SJCRH30 (cell line): ENCODE results near the gene DOCK1. TPM values are rescaled to one million over a fixed set of nuclear protein-coding genes. Genes with fewer than 3 reads are reported as not detected.
A peak's percentile ranks its signal among the peaks of the same experiment; 100 is the strongest.

ENCODE experiments used
- DNase-seq, 2 experiments: peaks; one replicate each; pipeline ENCODE4 v3.0.0-alpha.2; 2015 to 2020
- H3K27ac ChIP-seq: fragments of 250-450 bp; sonication (Bioruptor Pico); 2 replicates; pipeline ENCODE4 v1.5.1; 2020; ENCODE audit warnings: mild to moderate bottlenecking, moderate library complexity
- H3K27me3 ChIP-seq: fragments of 250-450 bp; sonication (Bioruptor Pico); 2 replicates; pipeline ENCODE4 v1.5.1; 2020; ENCODE audit warnings: mild to moderate bottlenecking, moderate library complexity
- H3K36me3 ChIP-seq: fragments of 250-450 bp; sonication (Bioruptor Pico); 2 replicates; pipeline ENCODE4 v1.5.1; 2020; ENCODE audit warnings: mild to moderate bottlenecking, moderate library complexity
- H3K4me1 ChIP-seq: fragments of 250-450 bp; sonication (Bioruptor Pico); 2 replicates; pipeline ENCODE4 v1.5.1; 2020; ENCODE audit warnings: mild to moderate bottlenecking, moderate library complexity
- H3K4me3 ChIP-seq: fragments of 250-450 bp; sonication (Bioruptor Pico); 2 replicates; pipeline ENCODE4 v1.5.1; 2020; ENCODE audit warnings: mild to moderate bottlenecking, moderate library complexity
- H3K9me3 ChIP-seq: fragments of 250-450 bp; sonication (Bioruptor Pico); replicated peaks from 2 replicates; pipeline ENCODE4 v1.5.1; 2020; ENCODE audit warnings: mild to moderate bottlenecking, moderate library complexity
- total RNA-seq: library from RNA; depleted of rRNA; stranded (reverse); fragments of >200 nt; shearing (Covaris generic); gene quantifications from 2 replicates; pipeline ENCODE4 v1.2.3, GENCODE V29; 2014

Gene DOCK1
- total RNA-seq, 1 experiment from 2014 or later, result 53.8 TPM

- peaks cover 9% of the 10 kb centered on the region; the same call in 1 of the 2 replicates for H3K4me1 ChIP-seq
- no peaks in the 10 kb centered on the region for H3K9me3 ChIP-seq
- H3K36me3 ChIP-seq, result peaks cover 16% of the 10 kb centered on the region; the same call in 1 of the 2 replicates
- DNase-seq, result peak; percentile 6 to 33
- H3K27ac ChIP-seq, result no peak overlapping the region
- H3K4me3 ChIP-seq, result no peak overlapping the region
- H3K27me3 ChIP-seq, result no peaks in the 10 kb centered on the region
Measured at GRCh38 chr10:127046975-127047877, 142.0 kb downstream of the DOCK1 start.

DNA sequence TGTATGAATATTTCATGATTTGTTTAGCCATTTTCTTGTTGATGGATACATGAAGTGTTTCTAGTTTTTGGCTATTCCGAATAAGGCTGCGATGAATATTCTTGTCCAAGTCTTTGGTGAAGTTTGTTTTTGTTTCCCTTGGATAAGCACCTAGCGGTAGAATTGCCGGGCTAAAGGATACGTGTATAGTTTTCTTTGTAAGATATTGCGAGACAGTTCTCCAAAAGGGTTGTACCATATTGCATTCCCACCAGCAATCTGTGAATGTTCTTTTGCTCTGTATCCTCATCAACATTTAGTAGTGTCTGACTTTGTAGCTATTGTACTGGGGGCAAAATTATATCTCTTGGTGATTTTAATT, 142.6 kb downstream of the DOCK1 start:
- peaks cover 9% of the 10 kb centered on the region; the same call in 1 of the 2 replicates for H3K4me1 ChIP-seq

DNA sequence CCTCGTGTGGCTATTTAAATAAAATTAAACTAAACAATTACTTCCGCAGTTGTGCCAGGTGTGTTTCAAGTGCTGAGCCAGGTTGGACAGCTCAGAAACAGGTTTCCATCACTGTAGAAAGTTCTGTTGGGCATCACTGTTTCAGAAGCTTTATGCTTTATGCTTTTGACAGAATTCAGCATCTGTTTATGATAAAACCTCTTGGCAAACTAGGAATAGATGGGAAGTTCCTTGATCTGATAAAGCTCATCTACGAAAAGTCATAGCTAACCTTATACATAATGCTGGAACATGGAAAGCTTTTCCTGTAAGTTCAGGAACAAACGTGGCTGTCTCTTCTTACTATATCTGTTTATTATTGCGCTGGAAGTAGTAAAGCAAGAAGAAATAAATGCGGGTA, 143.4 kb downstream of the DOCK1 start:
- no peak overlapping the region for H3K4me3 ChIP-seq
- no peaks in the 10 kb centered on the region for H3K27me3 ChIP-seq
- DNase-seq, result no peak
- no peaks in the 10 kb centered on the region for H3K9me3 ChIP-seq
- no peak overlapping the region for H3K27ac ChIP-seq
- peaks cover 10% of the 10 kb centered on the region for H3K36me3 ChIP-seq
- peaks cover 9% of the 10 kb centered on the region; the same call in 1 of the 2 replicates for H3K4me1 ChIP-seq

More for the DNA sequence above, 142.6 kb downstream of the DOCK1 start:
- DNase-seq, result no peak
- H3K4me3 ChIP-seq, result no peak overlapping the region
- H3K9me3 ChIP-seq, result no peaks in the 10 kb centered on the region
- H3K36me3 ChIP-seq, result peaks cover 13% of the 10 kb centered on the region; the same call in 1 of the 2 replicates
- H3K27me3 ChIP-seq, result no peaks in the 10 kb centered on the region
- H3K27ac ChIP-seq, result no peak overlapping the region

GRCh38 chr10:127052001-127052400, 146.8 kb downstream of the DOCK1 start:
- no peaks in the 10 kb centered on the region for H3K9me3 ChIP-seq
- no peak for DNase-seq
- no peak overlapping the region for H3K27ac ChIP-seq
- H3K27me3 ChIP-seq, result no peaks in the 10 kb centered on the region
- H3K4me3 ChIP-seq, result no peak overlapping the region
- peaks cover 7% of the 10 kb centered on the region for H3K36me3 ChIP-seq
- H3K4me1 ChIP-seq, result peaks cover 8% of the 10 kb centered on the region; the same call in 1 of the 2 replicates

DNA sequence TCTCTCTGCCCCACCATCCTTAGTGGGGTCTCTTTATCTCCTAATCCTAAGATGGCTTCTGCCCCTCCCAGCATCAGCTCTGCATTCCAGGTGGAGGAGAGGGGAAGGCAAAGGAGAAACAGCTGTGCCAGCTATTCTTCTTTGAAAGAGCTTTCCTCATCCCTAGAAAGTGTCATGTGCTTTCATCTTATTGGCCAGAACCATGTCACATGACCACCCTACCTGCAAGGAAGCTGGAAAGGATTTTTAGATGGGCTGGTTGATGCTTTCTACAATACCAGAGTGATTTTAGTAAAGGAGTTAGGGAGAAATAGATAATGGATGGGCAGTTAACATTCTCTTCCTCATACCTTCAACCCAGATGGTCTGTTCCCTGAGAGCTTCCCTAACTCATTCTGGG, 150.0 kb downstream of the DOCK1 start:
- DNase-seq, result no peak
- H3K4me1 ChIP-seq, result no peaks in the 10 kb centered on the region
- H3K36me3 ChIP-seq, result peaks cover 17% of the 10 kb centered on the region
- no peak overlapping the region for H3K4me3 ChIP-seq
- H3K27ac ChIP-seq, result no peak overlapping the region
- H3K27me3 ChIP-seq, result no peaks in the 10 kb centered on the region
- no peaks in the 10 kb centered on the region for H3K9me3 ChIP-seq

DNA sequence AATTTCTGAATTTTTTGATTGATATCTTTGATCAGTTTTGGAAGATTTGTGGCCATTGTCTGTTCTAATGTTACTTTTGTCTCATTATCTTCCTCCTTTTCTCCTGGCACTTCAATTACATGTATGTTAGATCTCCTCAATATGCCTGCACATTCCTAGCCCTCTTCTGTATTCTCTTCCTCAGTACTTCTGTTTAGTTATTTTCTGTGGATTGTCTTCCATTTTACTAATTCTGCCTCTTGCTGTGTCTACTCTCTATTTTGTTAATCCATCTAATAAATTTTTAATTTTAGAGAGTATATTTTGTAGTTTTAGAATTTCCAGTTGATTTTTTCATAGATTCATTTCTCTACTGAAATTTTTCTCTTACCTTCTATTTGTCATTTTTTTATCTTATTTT, 154.1 kb downstream of the DOCK1 start:
- no peaks in the 10 kb centered on the region for H3K27me3 ChIP-seq
- H3K4me3 ChIP-seq, result no peak overlapping the region
- H3K27ac ChIP-seq, result no peak overlapping the region
- no peaks in the 10 kb centered on the region for H3K9me3 ChIP-seq
- DNase-seq, result no peak
- H3K4me1 ChIP-seq, result no peaks in the 10 kb centered on the region
- H3K36me3 ChIP-seq, result peaks cover 25% of the 10 kb centered on the region

GRCh38 chr10:127063762-127064161, 158.5 kb downstream of the DOCK1 start:
- Histone ChIP-seq H3K36me3 (peaks cover 19% of the 10 kb centered on the region), H3K27ac (no peak overlapping the region), H3K4me3 (no peak overlapping the region), H3K4me1 (no peaks in the 10 kb centered on the region), H3K9me3 (no peaks in the 10 kb centered on the region), H3K27me3 (no peaks in the 10 kb centered on the region)
- no peak for DNase-seq

DNA sequence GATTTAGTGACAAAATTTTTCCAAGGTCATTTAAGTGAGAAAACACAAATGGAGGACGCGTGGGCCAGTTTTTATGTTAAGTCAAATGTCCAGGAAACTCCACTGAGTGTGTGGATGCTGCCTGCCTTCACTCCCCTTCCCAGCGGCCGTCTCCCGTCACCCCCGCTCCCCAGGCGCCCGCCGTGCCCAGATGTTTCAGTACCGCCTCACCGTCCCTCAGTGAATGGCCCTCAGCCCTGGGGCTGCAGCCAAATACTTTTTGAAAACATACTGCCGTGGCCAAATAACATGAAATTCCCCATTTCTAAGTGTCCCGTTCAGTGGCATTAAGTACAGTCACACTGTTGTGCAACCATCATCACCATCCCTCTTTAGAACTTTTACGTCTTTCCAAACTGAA, 159.2 kb downstream of the DOCK1 start:
- H3K27ac ChIP-seq, result no peak overlapping the region
- H3K4me3 ChIP-seq, result no peak overlapping the region
- H3K9me3 ChIP-seq, result no peaks in the 10 kb centered on the region
- DNase-seq, result no peak
- no peaks in the 10 kb centered on the region for H3K4me1 ChIP-seq
- peaks cover 20% of the 10 kb centered on the region for H3K36me3 ChIP-seq
- H3K27me3 ChIP-seq, result no peaks in the 10 kb centered on the region

- no peaks in the 10 kb centered on the region for H3K27me3 ChIP-seq
- no peaks in the 10 kb centered on the region for H3K4me1 ChIP-seq
- peaks cover 10% of the 10 kb centered on the region for H3K36me3 ChIP-seq
- no peak overlapping the region for H3K27ac ChIP-seq
- DNase-seq, result no peak
- no peaks in the 10 kb centered on the region for H3K9me3 ChIP-seq
- no peak overlapping the region for H3K4me3 ChIP-seq
Measured at GRCh38 chr10:127067542-127068194, 162.4 kb downstream of the DOCK1 start.

GRCh38 chr10:127068485-127068884, 163.3 kb downstream of the DOCK1 start:
- H3K4me1 ChIP-seq, result no peaks in the 10 kb centered on the region
- peaks cover 9% of the 10 kb centered on the region; the same call in 1 of the 2 replicates for H3K36me3 ChIP-seq
- no peaks in the 10 kb centered on the region for H3K27me3 ChIP-seq
- DNase-seq, result no peak
- no peak overlapping the region for H3K4me3 ChIP-seq
- no peaks in the 10 kb centered on the region for H3K9me3 ChIP-seq
- H3K27ac ChIP-seq, result no peak overlapping the region

DNA sequence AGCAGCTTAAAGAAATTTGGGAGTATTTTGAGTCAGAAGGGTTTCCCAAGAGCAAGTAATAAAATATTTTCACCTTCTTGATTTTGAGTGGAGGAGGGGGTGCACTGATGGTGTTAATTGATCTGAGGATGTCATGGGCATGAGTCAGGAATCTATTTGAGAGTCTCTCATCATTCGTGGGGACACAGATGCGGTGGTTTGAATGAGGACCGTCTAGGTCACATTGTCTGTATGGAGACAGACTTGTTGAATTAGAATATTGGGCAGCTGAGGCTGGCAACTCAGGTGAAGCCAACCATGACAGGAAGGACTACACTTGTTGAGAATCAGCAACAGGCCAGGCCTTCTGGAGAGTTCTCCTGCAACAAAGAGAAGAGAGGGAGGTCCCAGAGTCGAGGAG, 164.2 kb downstream of the DOCK1 start:
- Histone ChIP-seq H3K36me3 (peaks cover 9% of the 10 kb centered on the region), H3K27me3 (no peaks in the 10 kb centered on the region), H3K9me3 (no peaks in the 10 kb centered on the region), H3K27ac (no peak overlapping the region), H3K4me1 (no peaks in the 10 kb centered on the region), H3K4me3 (no peak overlapping the region)
- no peak for DNase-seq

DNA sequence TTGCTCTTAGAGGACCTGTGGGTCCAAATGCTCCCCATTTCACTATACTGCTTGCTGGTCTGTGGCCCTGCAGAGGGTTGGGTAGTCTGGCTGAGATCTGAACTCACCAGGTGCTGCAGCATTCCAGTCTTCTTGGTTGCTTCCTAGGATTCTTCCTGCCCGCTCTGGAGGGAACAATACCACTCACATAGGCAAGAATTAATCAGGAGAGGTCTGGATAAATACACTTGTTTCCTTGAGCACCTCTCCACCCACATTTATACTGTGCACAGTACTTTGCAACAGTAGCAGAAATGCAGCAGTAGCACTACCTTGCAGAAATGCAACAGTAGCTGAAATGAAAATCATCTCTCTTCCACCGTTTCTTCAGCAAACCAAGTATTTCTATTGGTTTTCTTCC, 165.9 kb downstream of the DOCK1 start:
- H3K27ac ChIP-seq, result no peak overlapping the region
- H3K4me3 ChIP-seq, result no peak overlapping the region
- H3K4me1 ChIP-seq, result no peaks in the 10 kb centered on the region
- peaks cover 9% of the 10 kb centered on the region for H3K36me3 ChIP-seq
- DNase-seq, result no peak
- no peaks in the 10 kb centered on the region for H3K27me3 ChIP-seq
- no peaks in the 10 kb centered on the region for H3K9me3 ChIP-seq

- DNase-seq, result no peak
- peaks cover 9% of the 10 kb centered on the region for H3K36me3 ChIP-seq
- no peaks in the 10 kb centered on the region for H3K9me3 ChIP-seq
- no peaks in the 10 kb centered on the region for H3K27me3 ChIP-seq
- H3K4me1 ChIP-seq, result no peaks in the 10 kb centered on the region
- H3K4me3 ChIP-seq, result no peak overlapping the region
- no peak overlapping the region for H3K27ac ChIP-seq
Measured at GRCh38 chr10:127073666-127074065, 168.4 kb downstream of the DOCK1 start.

GRCh38 chr10:127079392-127079791, 174.2 kb downstream of the DOCK1 start:
- no peaks in the 10 kb centered on the region for H3K27me3 ChIP-seq
- H3K4me1 ChIP-seq, result no peaks in the 10 kb centered on the region
- H3K27ac ChIP-seq, result no peak overlapping the region
- DNase-seq, result no peak
- H3K36me3 ChIP-seq, result peaks cover 8% of the 10 kb centered on the region
- H3K9me3 ChIP-seq, result no peaks in the 10 kb centered on the region
- H3K4me3 ChIP-seq, result no peak overlapping the region

- H3K36me3 ChIP-seq, result peaks cover 8% of the 10 kb centered on the region
- no peaks in the 10 kb centered on the region for H3K9me3 ChIP-seq
- no peaks in the 10 kb centered on the region for H3K27me3 ChIP-seq
- no peaks in the 10 kb centered on the region for H3K4me1 ChIP-seq
- no peak overlapping the region for H3K4me3 ChIP-seq
- DNase-seq, result no peak
- no peak overlapping the region for H3K27ac ChIP-seq
Measured at GRCh38 chr10:127080317-127080716, 175.1 kb downstream of the DOCK1 start.
